SU-DHL-6 (cell line): ENCODE results near the gene GSTO1.
"Not testable (repeated sequence)": the region's sequence is repeated elsewhere in the genome, so short reads cannot be mapped to it uniquely, and the experiment has no call there.

Experiments
- H2AFZ ChIP-seq: fragments of 200-600 bp; sonication (generic); 2 replicates; pipeline ENCODE4 v1.6.1; 2014; ENCODE audit warnings: low read depth, mild to moderate bottlenecking, moderate library complexity, mixed read lengths, antibody characterized with exemption, low read length; ENCODE audit not compliant: severe bottlenecking
- H3F3A ChIP-seq: fragments of 200-600 bp; shearing (Covaris generic); 2 replicates; pipeline ENCODE4 v1.6.0; 2016; ENCODE audit warnings: antibody characterized with exemption, mild to moderate bottlenecking; ENCODE audit not compliant: insufficient read depth
- H3K27ac ChIP-seq: fragments of 200-600 bp; sonication (generic); 2 replicates; pipeline ENCODE4 v1.5.1; 2016; ENCODE audit warnings: low read depth, mild to moderate bottlenecking, low read length, moderate library complexity, mixed read lengths
- H3K27me3 ChIP-seq: fragments of 200-600 bp; sonication (generic), shearing (Covaris generic); 2 replicates; pipeline ENCODE4 v1.6.0; 2014; ENCODE audit warnings: mild to moderate bottlenecking, low read length
- H3K36me3 ChIP-seq: fragments of 200-600 bp; sonication (generic); 2 replicates; pipeline ENCODE4 v1.6.1; 2014; ENCODE audit warnings: mild to moderate bottlenecking, low read length, mixed read lengths
- H3K4me2 ChIP-seq: fragments of 300-600, 200-600 bp; shearing (Covaris generic), sonication (generic); 2 replicates; pipeline ENCODE4 v1.6.0; 2014; ENCODE audit warnings: low read length, low read depth, mild to moderate bottlenecking; ENCODE audit not compliant: poor library complexity, severe bottlenecking
- H3K4me3 ChIP-seq: fragments of 200-600 bp; sonication (generic); 2 replicates; pipeline ENCODE4 v1.5.1; 2014; ENCODE audit warnings: antibody characterized with exemption, low read length, mild to moderate bottlenecking, mixed read lengths; ENCODE audit not compliant: insufficient read depth, poor library complexity, severe bottlenecking
- H3K79me2 ChIP-seq: fragments of 200-600 bp; sonication (generic); 2 replicates; pipeline ENCODE4 v1.6.1; 2014; ENCODE audit warnings: mild to moderate bottlenecking, low read length, moderate library complexity; ENCODE audit not compliant: insufficient read depth
- H3K9ac ChIP-seq: fragments of 200-600 bp; sonication (generic); 2 replicates; pipeline ENCODE4 v1.7.0; 2014; ENCODE audit warnings: mild to moderate bottlenecking, low read length
- H3K9me2 ChIP-seq: fragments of 200-600 bp; sonication (generic); replicated peaks from 2 replicates; pipeline ENCODE4 v1.6.1; 2014; ENCODE audit warnings: low read length; ENCODE audit not compliant: insufficient read depth
- H3K9me3 ChIP-seq: fragments of 200-600 bp; sonication (generic); 2 replicates; pipeline ENCODE4 v1.6.1; 2014; ENCODE audit warnings: low read length, mixed read lengths; ENCODE audit not compliant: insufficient read depth
- H4K20me1 ChIP-seq: fragments of 200-600 bp; sonication (generic); 2 replicates; pipeline ENCODE4 v1.6.1; 2014; ENCODE audit warnings: low read depth, mild to moderate bottlenecking, antibody characterized with exemption, low read length, moderate library complexity, mixed read lengths
- CTCF ChIP-seq: fragments of 200-600 bp; sonication (generic); IDR thresholded peaks from one replicate; pipeline ENCODE4 v1.5.1; 2017; ENCODE audit warnings: antibody characterized with exemption, mild to moderate bottlenecking, low read length, moderate library complexity; ENCODE audit not compliant: insufficient read depth, poor library complexity, severe bottlenecking
- EZH2phosphoT487 ChIP-seq: fragments of 200-600 bp; sonication (generic), shearing (Covaris generic); conservative IDR thresholded peaks from 2 replicates; pipeline ENCODE4 v1.6.1; 2018; ENCODE audit warnings: mild to moderate bottlenecking, antibody characterized with exemption, low read length, moderate library complexity, mixed read lengths

GSTO1 gene

GRCh38 chr10:104245066-104245632, 9.5 kb upstream of the GSTO1 start:
- Histone ChIP-seq H3K36me3 (no peaks in the 10 kb centered on the region), H3K9me3 (no peaks in the 10 kb centered on the region), H3K27me3 (no peaks in the 10 kb centered on the region), H3K4me3 (no peak overlapping the region), H4K20me1 (no peaks in the 10 kb centered on the region), H3K4me2 (no peak overlapping the region), H3F3A (no peaks in the 10 kb centered on the region), H3K27ac (no peak overlapping the region), H2AFZ (no peak overlapping the region), H3K9me2 (no peaks in the 10 kb centered on the region), H3K79me2 (no peaks in the 10 kb centered on the region), H3K9ac (no peak overlapping the region)
- TF ChIP-seq CTCF (no peak), EZH2phosphoT487 (no peak)

GRCh38 chr10:104246976-104247375, 7.7 kb upstream of the GSTO1 start:
- Histone ChIP-seq H3K4me2 (no peak overlapping the region), H3K9ac (no peak overlapping the region), H3K27me3 (no peaks in the 10 kb centered on the region), H3K4me3 (no peak overlapping the region), H3K9me2 (no peaks in the 10 kb centered on the region), H4K20me1 (no peaks in the 10 kb centered on the region), H3K27ac (no peak overlapping the region), H3F3A (no peaks in the 10 kb centered on the region), H3K36me3 (no peaks in the 10 kb centered on the region), H2AFZ (no peak overlapping the region), H3K79me2 (no peaks in the 10 kb centered on the region), H3K9me3 (no peaks in the 10 kb centered on the region)
- no peak for TF ChIP-seq CTCF
- TF ChIP-seq EZH2phosphoT487: no peak

- H3K79me2 ChIP-seq: no peaks in the 10 kb centered on the region
- H3K4me3 ChIP-seq: no peak overlapping the region
- no peaks in the 10 kb centered on the region for H3K36me3 ChIP-seq
- H3K4me2 ChIP-seq: no peak overlapping the region
- H3K9me2 ChIP-seq: no peaks in the 10 kb centered on the region
- H3K9ac ChIP-seq: no peak overlapping the region
- H4K20me1 ChIP-seq: no peaks in the 10 kb centered on the region
- H3K9me3 ChIP-seq: no peaks in the 10 kb centered on the region
- no peaks in the 10 kb centered on the region for H3K27me3 ChIP-seq
- H2AFZ ChIP-seq: no peak overlapping the region
- TF ChIP-seq EZH2phosphoT487 (no peak), CTCF (no peak)
- H3F3A ChIP-seq: no peaks in the 10 kb centered on the region
- no peak overlapping the region for H3K27ac ChIP-seq
These were observed 7.1 kb upstream of the GSTO1 start for GRCh38 chr10:104247513-104248146.

GRCh38 chr10:104248931-104249330, 5.8 kb upstream of the GSTO1 start:
- H3K4me2 ChIP-seq, H3K9ac ChIP-seq, H4K20me1 ChIP-seq, H3K4me3 ChIP-seq, H3K27ac ChIP-seq, H3K27me3 ChIP-seq, H3F3A ChIP-seq, H2AFZ ChIP-seq, H3K36me3 ChIP-seq, H3K79me2 ChIP-seq, H3K9me2 ChIP-seq, H3K9me3 ChIP-seq: not testable (repeated sequence)
